Parathyroid adenoma (tissue), 2 donors: ENCODE data around the gene GLMP.
A peak's percentile ranks its signal among the peaks of the same experiment; 100 is the strongest.

Experiments
- H2AFZ ChIP-seq: fragments of 300-600 bp; sonication (generic); one replicate; pipeline ENCODE4 v1.7.0; 2017; ENCODE audit warnings: antibody characterized with exemption, mild to moderate bottlenecking
- H3K27ac ChIP-seq: fragments of 300-600 bp; sonication (generic); one replicate; pipeline ENCODE4 v1.7.0; 2017
- H3K27me3 ChIP-seq: fragments of 300-600 bp; sonication (generic); one replicate; pipeline ENCODE4 v1.7.0; 2017; ENCODE audit warnings: low read length; ENCODE audit not compliant: control insufficient read depth, insufficient read depth
- H3K36me3 ChIP-seq: fragments of 300-600 bp; sonication (generic); one replicate; pipeline ENCODE4 v1.7.0; 2017; ENCODE audit warnings: low read length; ENCODE audit not compliant: control insufficient read depth, insufficient read depth
- H3K4me1 ChIP-seq: fragments of 300-600 bp; sonication (generic); one replicate; pipeline ENCODE4 v1.7.0; 2017; ENCODE audit warnings: control low read depth
- H3K4me2 ChIP-seq: fragments of 300-600 bp; sonication (generic); one replicate; pipeline ENCODE4 v1.7.0; 2017; ENCODE audit warnings: low read length
- H3K4me3 ChIP-seq: fragments of 300-600 bp; sonication (generic); one replicate; pipeline ENCODE4 v1.7.0; 2017; ENCODE audit warnings: low read depth, low read length
- H3K79me2 ChIP-seq: fragments of 300-600 bp; sonication (generic); one replicate; pipeline ENCODE4 v1.7.0; 2017; ENCODE audit warnings: control low read depth
- H3K9ac ChIP-seq: fragments of 300-600 bp; sonication (generic); one replicate; pipeline ENCODE4 v1.7.0; 2017; ENCODE audit warnings: mild to moderate bottlenecking
- H3K9me3 ChIP-seq: fragments of 300-600 bp; sonication (generic); one replicate; pipeline ENCODE4 v1.7.0; 2017; ENCODE audit warnings: low read length; ENCODE audit not compliant: control insufficient read depth
- CTCF ChIP-seq: fragments of 300-600 bp; sonication (generic); IDR thresholded peaks from one replicate; pipeline ENCODE4 v1.7.0; 2017; ENCODE audit warnings: antibody characterized with exemption, mild to moderate bottlenecking
- donor health status: primary hyperparathyroidism.

The GLMP gene

GRCh38 chr1:156291226-156292061 is 4.0 kb downstream of the GLMP start:
- Histone ChIP-seq H3K27ac (peak overlapping the region; percentile 52), H3K4me3 (no peak overlapping the region), H3K4me1 (peaks cover 3% of the 10 kb centered on the region), H3K27me3 (no peaks in the 10 kb centered on the region), H3K79me2 (no peaks in the 10 kb centered on the region), H3K4me2 (peak overlapping the region; percentile 39), H2AFZ (peak overlapping the region; percentile 80), H3K36me3 (no peaks in the 10 kb centered on the region), H3K9ac (no peak overlapping the region), H3K9me3 (no peaks in the 10 kb centered on the region)
- TF ChIP-seq CTCF, result no peak

GRCh38 chr1:156289857-156290256 is 5.6 kb downstream of the GLMP start:
- Histone ChIP-seq H3K27ac (no peak overlapping the region), H3K27me3 (no peaks in the 10 kb centered on the region), H3K9me3 (no peaks in the 10 kb centered on the region), H3K79me2 (no peaks in the 10 kb centered on the region), H3K36me3 (no peaks in the 10 kb centered on the region), H3K4me2 (no peak overlapping the region), H2AFZ (no peak overlapping the region), H3K4me3 (no peak overlapping the region), H3K9ac (no peak overlapping the region), H3K4me1 (peaks cover 3% of the 10 kb centered on the region)
- no peak for TF ChIP-seq CTCF

- no peak overlapping the region for H3K27ac ChIP-seq
- no peaks in the 10 kb centered on the region for H3K79me2 ChIP-seq
- H3K9ac ChIP-seq, result no peak overlapping the region
- H3K9me3 ChIP-seq, result no peaks in the 10 kb centered on the region
- TF ChIP-seq CTCF, result no peak
- peaks cover 10% of the 10 kb centered on the region for H3K4me1 ChIP-seq
- no peak overlapping the region for H2AFZ ChIP-seq
- no peaks in the 10 kb centered on the region for H3K36me3 ChIP-seq
- H3K4me2 ChIP-seq, result no peak overlapping the region
- no peaks in the 10 kb centered on the region for H3K27me3 ChIP-seq
- H3K4me3 ChIP-seq, result no peak overlapping the region
Observed at GRCh38 chr1:156286061-156286460, 9.4 kb downstream of the GLMP start.

- Histone ChIP-seq H3K9me3 (no peaks in the 10 kb centered on the region), H2AFZ (no peak overlapping the region), H3K79me2 (no peaks in the 10 kb centered on the region), H3K4me1 (peaks cover 9% of the 10 kb centered on the region), H3K27ac (no peak overlapping the region), H3K4me2 (no peak overlapping the region), H3K27me3 (no peaks in the 10 kb centered on the region), H3K9ac (no peak overlapping the region), H3K36me3 (no peaks in the 10 kb centered on the region), H3K4me3 (no peak overlapping the region)
- no peak for TF ChIP-seq CTCF
Observed at GRCh38 chr1:156285437-156285836, 10.0 kb downstream of the GLMP start.

GRCh38 chr1:156284757-156285156 is 10.7 kb downstream of the GLMP start:
- peaks cover 9% of the 10 kb centered on the region for H3K4me1 ChIP-seq
- no peaks in the 10 kb centered on the region for H3K79me2 ChIP-seq
- no peak overlapping the region for H3K9ac ChIP-seq
- no peak overlapping the region for H3K27ac ChIP-seq
- H3K9me3 ChIP-seq, result no peaks in the 10 kb centered on the region
- H2AFZ ChIP-seq, result no peak overlapping the region
- H3K36me3 ChIP-seq, result no peaks in the 10 kb centered on the region
- H3K4me3 ChIP-seq, result peak overlapping the region; percentile 72
- no peak for TF ChIP-seq CTCF
- peak overlapping the region; percentile 94 for H3K4me2 ChIP-seq
- H3K27me3 ChIP-seq, result no peaks in the 10 kb centered on the region
